Measurements from ENCODE around the gene PRMT2. TPM values are rescaled to one million over a fixed set of nuclear protein-coding genes. Genes with fewer than 3 reads are reported as not detected.
A peak's percentile ranks its signal among the peaks of the same experiment; 100 is the strongest.

Gene PRMT2
- total RNA-seq, 3 donors from 2014 or later (not counting 1 experiment from before 2014, with no cell fraction given), result 122 to 199 (median 170) TPM

DNA sequence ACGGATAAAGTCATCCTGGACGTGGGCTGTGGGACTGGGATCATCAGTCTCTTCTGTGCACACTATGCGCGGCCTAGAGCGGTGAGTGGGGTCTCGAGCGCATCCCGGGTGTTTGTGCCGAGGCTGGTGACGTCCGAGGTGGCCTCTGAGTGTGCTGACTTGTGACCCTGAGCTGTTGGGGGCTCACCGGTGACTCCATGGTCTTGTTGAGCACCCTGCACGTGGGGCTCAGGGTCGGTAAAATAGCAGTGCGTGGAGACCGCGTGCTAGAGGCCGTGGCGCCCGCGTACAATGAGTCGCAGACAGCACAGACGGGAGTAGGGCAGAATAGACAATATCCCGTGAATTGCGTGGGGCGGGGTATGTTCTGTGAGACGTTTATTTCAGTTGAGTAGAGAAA, 13.1 kb downstream of the PRMT2 start:
- Mint-ChIP-seq H3K36me3 (peaks cover 26% of the 10 kb centered on the region), H3K4me3 (no peak overlapping the region), H3K27ac (peak overlapping the region in 1 of 2 donors; percentile 49), H3K4me1 (peaks cover 41 to 50% of the 10 kb centered on the region in 2 donors), H3K27me3 (ENCODE audit: low read depth in 2 of 2) (no peaks in the 10 kb centered on the region), H3K9me3 (no peaks in the 10 kb centered on the region)
- intact Hi-C loops (cut with micrococcal nuclease), result no loop called here
- DNase-seq (no peak), ATAC-seq (no peak)
- Histone ChIP-seq H3K27ac (ENCODE audit: low read length) (no peak overlapping the region), H3K9me3 (ENCODE audit: control insufficient read depth, insufficient read depth, low read length) (no peaks in the 10 kb centered on the region), H3K27me3 (ENCODE audit: control insufficient read depth, insufficient read depth, low read length) (no peaks in the 10 kb centered on the region), H3K36me3 (ENCODE audit: control insufficient read depth, insufficient read depth, low read length) (peaks cover 94% of the 10 kb centered on the region), H3K4me3 (ENCODE audit: low read length) (no peak overlapping the region), H3K4me1 (ENCODE audit: control insufficient read depth, insufficient read depth, low read length) (peaks cover 3% of the 10 kb centered on the region)
- WGBS (ENCODE audit: insufficient coverage), result 97% methylated on average over 27 of the region's 27 CpGs
- TF ChIP-seq, protein P1, sequence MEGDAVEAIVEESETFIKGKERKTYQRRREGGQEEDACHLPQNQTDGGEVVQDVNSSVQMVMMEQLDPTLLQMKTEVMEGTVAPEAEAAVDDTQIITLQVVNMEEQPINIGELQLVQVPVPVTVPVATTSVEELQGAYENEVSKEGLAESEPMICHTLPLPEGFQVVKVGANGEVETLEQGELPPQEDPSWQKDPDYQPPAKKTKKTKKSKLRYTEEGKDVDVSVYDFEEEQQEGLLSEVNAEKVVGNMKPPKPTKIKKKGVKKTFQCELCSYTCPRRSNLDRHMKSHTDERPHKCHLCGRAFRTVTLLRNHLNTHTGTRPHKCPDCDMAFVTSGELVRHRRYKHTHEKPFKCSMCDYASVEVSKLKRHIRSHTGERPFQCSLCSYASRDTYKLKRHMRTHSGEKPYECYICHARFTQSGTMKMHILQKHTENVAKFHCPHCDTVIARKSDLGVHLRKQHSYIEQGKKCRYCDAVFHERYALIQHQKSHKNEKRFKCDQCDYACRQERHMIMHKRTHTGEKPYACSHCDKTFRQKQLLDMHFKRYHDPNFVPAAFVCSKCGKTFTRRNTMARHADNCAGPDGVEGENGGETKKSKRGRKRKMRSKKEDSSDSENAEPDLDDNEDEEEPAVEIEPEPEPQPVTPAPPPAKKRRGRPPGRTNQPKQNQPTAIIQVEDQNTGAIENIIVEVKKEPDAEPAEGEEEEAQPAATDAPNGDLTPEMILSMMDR (IDR thresholded peaks at IDR 0.05), result no peak

DNA sequence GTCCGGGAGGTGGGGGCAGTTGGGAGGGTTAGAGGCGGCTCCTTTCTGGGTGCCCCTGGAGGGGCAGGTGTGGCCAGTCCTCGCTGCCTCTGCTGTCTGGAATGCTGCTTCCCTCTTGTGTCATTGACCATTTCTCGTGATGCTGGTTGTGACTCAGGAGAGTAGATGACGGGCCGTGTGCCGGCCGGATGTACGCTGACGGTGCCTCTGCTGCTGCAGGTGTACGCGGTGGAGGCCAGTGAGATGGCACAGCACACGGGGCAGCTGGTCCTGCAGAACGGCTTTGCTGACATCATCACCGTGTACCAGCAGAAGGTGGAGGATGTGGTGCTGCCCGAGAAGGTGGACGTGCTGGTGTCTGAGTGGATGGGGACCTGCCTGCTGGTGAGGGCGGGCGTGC, 13.9 kb downstream of the PRMT2 start:
- H3K36me3 ChIP-seq (ENCODE audit: control insufficient read depth, insufficient read depth, low read length), result peaks cover 94% of the 10 kb centered on the region
- TF ChIP-seq, protein P1 (IDR thresholded peaks at IDR 0.05), result no peak
- H3K4me1 ChIP-seq (ENCODE audit: control insufficient read depth, insufficient read depth, low read length), result peaks cover 3% of the 10 kb centered on the region
- no peaks in the 10 kb centered on the region for H3K27me3 ChIP-seq (ENCODE audit: control insufficient read depth, insufficient read depth, low read length)
- Mint-ChIP-seq H3K36me3 (peaks cover 34% of the 10 kb centered on the region), H3K4me1 (peaks cover 41 to 48% of the 10 kb centered on the region in 2 donors), H3K4me3 (no peak overlapping the region), H3K27me3 (ENCODE audit: low read depth in 2 of 2) (no peaks in the 10 kb centered on the region), H3K27ac (peak overlapping the region in 1 of 2 donors; percentile 38), H3K9me3 (no peaks in the 10 kb centered on the region)
- no peaks in the 10 kb centered on the region for H3K9me3 ChIP-seq (ENCODE audit: control insufficient read depth, insufficient read depth, low read length)
- ATAC-seq (no peak), DNase-seq (no peak)
- H3K4me3 ChIP-seq (ENCODE audit: low read length), result no peak overlapping the region
- H3K27ac ChIP-seq (ENCODE audit: low read length), result no peak overlapping the region
- 97% methylated on average over 19 of the region's 19 CpGs for WGBS (ENCODE audit: insufficient coverage)
- intact Hi-C loops (cut with micrococcal nuclease), result no loop called here

DNA sequence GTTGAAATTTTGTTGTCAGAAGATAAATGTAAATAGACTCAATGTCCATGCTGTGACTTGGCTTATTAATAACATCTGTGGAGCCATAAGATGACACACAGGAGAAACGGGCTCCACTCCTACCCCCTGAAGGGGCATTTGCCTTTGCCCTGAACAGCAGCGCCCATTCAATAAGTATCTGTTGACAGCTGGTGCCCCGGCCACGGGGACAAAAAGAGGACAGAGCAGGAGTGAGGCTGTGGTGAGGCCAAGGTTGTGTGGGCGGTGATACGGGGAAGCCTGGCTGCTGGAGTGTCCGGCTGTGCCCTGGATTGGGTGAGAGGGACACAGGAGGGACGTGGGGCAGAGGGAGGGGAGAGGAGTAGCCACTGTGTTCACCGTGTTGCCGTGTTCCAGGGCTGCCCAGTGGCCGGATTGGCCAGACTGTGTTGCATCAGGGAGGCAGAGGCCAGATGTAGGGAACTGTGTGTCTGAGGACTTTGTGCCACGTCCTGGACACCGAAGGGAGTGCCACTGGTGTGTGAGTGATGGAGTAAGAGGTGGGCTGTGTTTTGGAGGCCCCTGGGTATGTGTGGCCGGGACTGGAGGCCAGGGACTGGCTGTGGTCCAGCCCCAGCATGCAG, 15.1 kb downstream of the PRMT2 start:
- Mint-ChIP-seq H3K36me3 (peaks cover 46% of the 10 kb centered on the region), H3K27me3 (ENCODE audit: low read depth in 2 of 2) (no peaks in the 10 kb centered on the region), H3K27ac (peak overlapping the region; percentile 53 to 76), H3K4me1 (peaks cover 47 to 51% of the 10 kb centered on the region in 2 donors), H3K9me3 (peaks cover 3 to 5% of the 10 kb centered on the region in 2 donors), H3K4me3 (no peak overlapping the region)
- DNase-seq, result no peak
- TF ChIP-seq, protein P1 (IDR thresholded peaks at IDR 0.05), result no peak
- Histone ChIP-seq H3K27me3 (ENCODE audit: control insufficient read depth, insufficient read depth, low read length) (no peaks in the 10 kb centered on the region), H3K36me3 (ENCODE audit: control insufficient read depth, insufficient read depth, low read length) (peaks cover 97% of the 10 kb centered on the region), H3K9me3 (ENCODE audit: control insufficient read depth, insufficient read depth, low read length) (no peaks in the 10 kb centered on the region), H3K27ac (ENCODE audit: low read length) (no peak overlapping the region), H3K4me3 (ENCODE audit: low read length) (no peak overlapping the region), H3K4me1 (ENCODE audit: control insufficient read depth, insufficient read depth, low read length) (peaks cover 3% of the 10 kb centered on the region)
- no peak for ATAC-seq
- 96% methylated on average over 14 of the region's 14 CpGs for WGBS (ENCODE audit: insufficient coverage)
- intact Hi-C loops (cut with micrococcal nuclease), result no loop called here

DNA sequence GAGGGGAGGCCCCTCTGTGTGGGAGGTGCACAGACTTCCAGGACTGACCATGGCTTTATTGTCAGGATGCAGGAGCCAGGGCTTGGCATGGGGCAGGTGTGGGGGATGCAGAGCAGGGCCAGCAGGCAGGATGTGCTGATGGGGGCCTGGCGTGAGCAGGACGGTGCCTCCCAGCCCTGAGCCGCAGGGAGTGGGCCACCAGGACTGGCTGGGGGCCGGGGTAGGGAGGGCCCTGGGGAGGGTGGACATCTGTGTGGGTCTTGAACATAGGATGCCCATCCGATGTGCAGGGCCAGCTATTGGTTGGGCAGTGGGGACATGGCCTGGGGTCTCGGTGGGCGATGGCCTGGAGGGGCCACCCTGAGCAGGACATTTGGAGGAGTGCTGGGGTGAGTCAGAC, 15.6 kb downstream of the PRMT2 start:
- Histone ChIP-seq H3K4me3 (ENCODE audit: low read length) (no peak overlapping the region), H3K9me3 (ENCODE audit: control insufficient read depth, insufficient read depth, low read length) (peaks cover 3% of the 10 kb centered on the region), H3K36me3 (ENCODE audit: control insufficient read depth, insufficient read depth, low read length) (peaks cover 98% of the 10 kb centered on the region), H3K27ac (ENCODE audit: low read length) (no peak overlapping the region), H3K27me3 (ENCODE audit: control insufficient read depth, insufficient read depth, low read length) (no peaks in the 10 kb centered on the region), H3K4me1 (ENCODE audit: control insufficient read depth, insufficient read depth, low read length) (peaks cover 3% of the 10 kb centered on the region)
- peaks cover 50% of the 10 kb centered on the region for H3K36me3 Mint-ChIP-seq
- ATAC-seq, result no peak
- no peak for DNase-seq
- 97% methylated on average over 7 of the region's 7 CpGs for WGBS (ENCODE audit: insufficient coverage)
- TF ChIP-seq, protein P1 (IDR thresholded peaks at IDR 0.05), result no peak
- H3K9me3 Mint-ChIP-seq, result peaks cover 3 to 6% of the 10 kb centered on the region in 2 donors
- H3K4me3 Mint-ChIP-seq, result no peak overlapping the region
- intact Hi-C loops (cut with micrococcal nuclease), result no loop called here
- peak overlapping the region in 1 of 2 donors; percentile 76 for H3K27ac Mint-ChIP-seq
- H3K27me3 Mint-ChIP-seq (ENCODE audit: low read depth in 2 of 2), result no peaks in the 10 kb centered on the region
- peaks cover 47 to 51% of the 10 kb centered on the region in 2 donors for H3K4me1 Mint-ChIP-seq
